Hematopoietic multipotent progenitor cell treated with erythropoietin and hydrocortisone succinate and interleukin-3 and kit ligand, for 8 days (in vitro differentiated cells): ENCODE data around the gene GALNT17.
"Not testable (repeated sequence)": the region's sequence is repeated elsewhere in the genome, so short reads cannot be mapped to it uniquely, and the experiment has no call there.

Experiments used
- DNase-seq: peaks from one replicate; pipeline ENCODE4 v3.0.0-alpha.2; 2015

Gene GALNT17

DNA sequence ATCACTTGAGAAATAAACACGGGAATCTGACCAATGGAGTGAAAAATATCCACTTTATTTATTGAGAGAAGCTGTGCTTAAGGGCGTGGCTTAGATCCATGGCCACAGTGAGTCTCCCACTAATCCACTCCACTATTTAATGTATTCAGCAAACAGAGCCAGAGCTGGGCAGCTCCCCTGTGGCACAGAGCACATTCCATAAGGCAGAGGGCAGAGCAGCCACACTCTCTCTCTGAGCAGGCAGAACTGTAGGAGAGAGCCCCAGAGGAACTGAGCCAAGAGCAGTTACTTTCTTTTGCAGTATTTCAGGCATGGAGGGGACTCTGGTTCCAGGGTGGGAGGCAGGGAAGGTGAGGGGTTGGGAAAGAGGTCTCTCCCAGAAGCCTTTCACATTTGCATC, 106.0 kb downstream of the GALNT17 start:
- DNase-seq = no peak

DNA sequence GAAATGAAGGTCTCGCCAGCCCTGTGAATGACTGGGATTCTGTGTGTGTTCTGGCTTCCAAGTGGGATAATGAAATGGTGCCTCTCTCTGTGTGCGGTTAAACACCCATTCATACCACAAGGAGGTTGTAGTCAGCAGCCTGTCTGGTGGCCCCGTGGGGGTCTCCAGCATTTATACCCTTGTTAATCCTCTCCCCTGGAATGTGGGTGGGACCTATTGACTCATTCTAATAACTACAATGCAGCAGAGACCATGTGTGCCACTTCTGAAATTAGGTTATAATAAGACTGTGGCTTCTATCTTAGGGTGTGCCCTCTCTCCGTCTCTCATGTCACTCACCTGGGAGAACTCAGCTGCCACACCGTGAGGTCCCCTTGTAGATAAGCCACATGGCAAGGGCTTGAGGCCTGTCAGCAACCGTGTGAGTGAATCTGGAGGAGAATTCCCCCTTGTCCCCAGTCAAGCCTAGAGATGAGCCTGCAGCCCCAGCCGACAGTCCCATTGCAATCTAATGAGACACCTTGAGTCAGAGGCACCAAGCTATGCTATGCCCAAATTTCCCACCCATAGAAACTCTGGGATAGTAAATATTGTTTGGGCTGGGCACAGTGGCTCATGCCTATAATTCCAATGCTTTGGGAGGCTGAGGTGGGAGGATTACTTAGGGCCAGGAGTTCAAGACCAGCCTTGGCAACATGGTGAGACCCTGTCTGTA, 106.8 kb downstream of the GALNT17 start:
- DNase-seq = no peak

DNA sequence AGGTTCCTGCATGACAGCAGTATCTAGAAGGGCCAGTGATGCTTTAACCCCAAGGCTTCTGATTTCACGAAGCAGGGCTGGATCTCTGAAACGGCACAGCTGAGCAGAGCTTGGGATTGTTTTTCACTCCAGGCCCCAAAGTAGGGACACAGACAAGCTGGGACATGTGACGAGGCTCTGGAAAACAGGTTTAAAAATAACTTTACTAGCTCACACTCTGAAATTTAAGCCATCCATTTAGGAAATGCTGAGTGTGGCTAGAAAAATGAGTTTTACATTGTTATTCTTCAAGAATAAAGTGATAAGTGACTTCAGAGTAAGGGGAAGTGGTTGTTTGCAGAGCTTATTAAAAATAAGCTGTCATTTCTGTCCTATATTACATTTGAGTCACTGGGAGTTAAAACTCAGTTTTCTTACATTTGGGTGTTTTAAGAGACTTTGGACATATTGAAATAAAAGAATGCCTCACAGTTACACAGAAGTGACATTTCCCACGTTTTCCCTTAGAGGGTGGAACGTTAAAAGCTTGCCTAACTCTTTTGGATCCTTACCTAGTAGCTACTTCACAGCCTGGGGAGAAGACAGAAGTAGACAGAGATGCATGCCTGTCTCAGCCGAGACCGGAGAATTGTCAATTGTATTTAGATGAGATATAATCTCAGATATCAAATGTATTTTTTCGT, 107.8 kb downstream of the GALNT17 start:
- DNase-seq = no peak

DNA sequence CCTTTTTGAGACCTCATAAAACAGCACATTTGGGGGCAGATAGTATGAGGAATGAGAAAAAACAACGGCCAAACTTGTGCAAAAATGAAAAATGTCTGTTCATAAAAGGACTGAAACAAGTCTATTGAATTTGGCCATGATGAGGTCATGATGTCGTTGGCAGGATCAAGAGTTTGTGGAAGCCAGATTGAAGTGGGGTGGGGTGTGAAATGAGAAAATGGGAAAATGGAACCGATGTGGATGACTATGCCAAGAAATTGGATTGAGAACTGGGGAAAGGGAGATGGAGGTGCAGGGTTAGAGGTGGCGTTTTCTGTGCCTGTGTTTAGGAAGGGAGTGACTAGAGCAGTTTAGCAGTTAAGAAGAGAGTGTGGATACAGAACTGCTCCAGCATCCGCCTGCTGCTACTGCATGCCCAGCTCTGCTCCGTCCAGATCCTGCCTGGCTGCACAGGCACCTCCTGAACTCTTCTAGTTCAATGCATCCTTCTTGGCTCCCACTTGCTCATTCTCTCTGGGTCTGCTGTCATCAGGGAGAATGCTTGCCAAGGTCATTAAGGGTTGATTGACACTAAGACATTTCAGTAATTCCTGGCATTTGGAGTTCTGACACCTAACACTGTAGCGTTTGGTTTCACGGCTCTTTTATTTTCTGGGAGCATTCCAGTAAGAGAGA, 111.9 kb downstream of the GALNT17 start:
- no peak for DNase-seq

DNA sequence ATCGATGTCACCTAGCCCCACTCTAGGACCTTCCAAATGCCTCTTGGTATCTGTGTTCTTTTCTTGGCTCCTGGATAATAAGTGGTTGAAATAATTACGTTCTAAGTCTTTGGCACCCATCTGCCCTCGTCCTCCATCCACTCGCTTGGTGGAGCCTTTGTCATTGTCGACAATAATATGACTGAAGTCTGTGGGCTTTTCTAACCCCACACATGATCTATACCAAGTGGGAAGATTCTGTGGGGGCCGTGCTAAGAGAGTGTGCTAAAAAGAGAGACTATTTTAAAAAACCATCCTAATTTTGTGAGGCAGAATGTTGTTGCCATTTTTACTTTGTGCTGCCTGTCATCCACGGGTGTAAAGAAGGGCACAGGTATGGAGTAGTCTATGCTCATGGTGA, 113.1 kb downstream of the GALNT17 start:
- no peak for DNase-seq

DNA sequence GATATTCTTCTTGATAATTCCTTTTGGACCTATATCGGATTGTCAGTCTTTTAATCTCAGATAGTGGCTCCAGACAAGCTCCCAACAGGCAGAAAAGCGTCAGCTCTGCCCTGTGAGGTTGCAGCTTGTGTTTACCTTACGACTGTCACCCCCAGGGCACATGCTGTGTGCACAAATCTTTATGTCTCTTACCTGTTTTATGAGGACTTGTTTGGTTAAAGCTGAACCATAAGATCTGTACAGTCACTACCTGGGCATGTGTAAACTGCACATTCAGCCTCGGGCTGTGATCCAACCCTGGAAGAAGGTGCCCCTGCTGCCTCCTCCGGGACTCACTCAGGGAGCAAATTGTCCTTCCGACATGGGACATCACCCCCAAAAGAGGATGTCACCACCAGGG, 119.8 kb downstream of the GALNT17 start:
- DNase-seq = no peak

DNA sequence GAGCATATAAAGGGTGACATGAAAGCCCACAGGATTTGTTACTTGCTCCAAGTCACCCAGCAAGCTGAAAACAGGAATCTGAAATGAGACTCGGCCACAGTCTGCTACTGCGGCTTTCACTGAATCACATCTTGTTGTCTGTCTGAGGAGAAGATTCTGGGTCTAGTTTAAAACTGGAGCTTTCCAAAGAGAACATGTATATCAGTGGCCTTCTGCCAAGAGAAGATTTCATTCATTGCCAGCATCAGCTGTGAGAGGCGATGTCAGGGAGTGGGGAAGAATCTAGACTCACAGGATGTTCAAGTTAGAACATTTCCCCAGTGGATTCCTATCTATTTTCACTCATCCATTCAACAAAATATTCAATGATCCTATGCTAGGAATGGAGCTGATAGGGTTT, 122.8 kb downstream of the GALNT17 start:
- DNase-seq = no peak

DNA sequence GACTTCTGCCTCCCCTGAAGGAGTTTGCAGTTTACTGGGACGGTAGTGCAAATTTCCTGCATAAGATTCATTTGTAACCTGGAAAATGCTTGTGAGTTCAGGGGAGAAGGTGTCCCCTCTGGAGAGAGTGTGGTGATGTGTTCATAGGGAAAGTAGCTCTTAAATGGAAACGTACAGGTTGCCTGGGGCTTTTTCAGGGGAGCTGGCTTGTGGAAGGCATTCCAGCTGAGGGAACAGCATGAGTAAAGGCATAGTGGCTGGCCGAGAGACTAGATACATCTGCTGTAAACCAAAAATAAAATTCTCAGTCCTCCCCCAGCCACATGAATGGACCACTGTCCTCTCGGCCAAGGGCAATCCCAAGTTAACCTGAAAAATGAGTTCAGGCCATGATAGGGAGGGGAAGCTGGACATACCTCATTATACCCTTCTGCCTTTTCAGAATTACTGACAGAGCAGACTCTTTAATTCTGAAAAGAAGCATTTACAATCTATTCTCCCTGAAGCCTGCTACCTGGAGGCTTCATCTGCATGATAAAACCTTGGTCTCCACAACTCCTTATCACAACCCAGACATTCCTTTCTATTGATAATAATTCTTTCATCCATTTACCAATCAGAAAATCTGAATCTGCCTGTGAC, 123.7 kb downstream of the GALNT17 start:
- no peak for DNase-seq

DNA sequence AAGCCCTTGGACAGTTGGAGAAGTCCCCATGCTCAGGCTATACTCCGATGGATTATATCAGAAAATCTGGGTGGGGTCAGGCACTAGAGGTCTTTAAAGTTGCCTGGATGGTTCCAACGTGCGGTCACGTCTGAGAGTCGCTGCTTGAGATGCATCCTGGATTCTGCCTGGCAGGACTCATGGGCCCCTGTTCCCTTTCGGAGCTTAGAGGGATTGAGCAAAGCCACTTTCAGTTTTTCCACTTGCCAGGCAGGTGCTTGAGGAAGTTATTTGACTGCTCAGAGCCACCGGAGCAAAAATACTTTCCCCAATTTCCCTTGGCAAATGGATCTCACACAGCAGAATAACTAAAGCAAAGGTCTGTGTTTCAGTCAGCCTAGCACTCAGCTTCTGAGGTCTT, 129.1 kb downstream of the GALNT17 start:
- no peak for DNase-seq

DNA sequence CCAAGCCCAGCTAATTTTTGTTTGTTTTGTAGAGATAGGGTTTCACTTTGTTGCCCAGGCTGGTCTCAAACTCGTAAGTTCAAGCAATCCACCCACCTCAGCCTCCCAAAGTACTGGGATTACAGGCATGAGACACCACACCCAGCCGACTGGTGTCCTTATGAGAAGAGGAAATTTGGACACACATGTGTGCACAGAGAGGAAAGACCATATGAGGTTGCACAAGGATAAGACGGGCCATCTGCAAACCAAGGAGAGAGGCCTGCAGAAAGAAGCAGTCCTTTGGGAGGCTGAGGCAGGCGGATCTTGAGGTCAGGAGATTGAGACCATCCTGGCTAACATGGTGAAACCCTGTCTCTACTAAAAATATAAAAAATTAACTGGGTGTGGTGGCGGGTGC, 130.9 kb downstream of the GALNT17 start:
- not testable (repeated sequence) for DNase-seq

DNA sequence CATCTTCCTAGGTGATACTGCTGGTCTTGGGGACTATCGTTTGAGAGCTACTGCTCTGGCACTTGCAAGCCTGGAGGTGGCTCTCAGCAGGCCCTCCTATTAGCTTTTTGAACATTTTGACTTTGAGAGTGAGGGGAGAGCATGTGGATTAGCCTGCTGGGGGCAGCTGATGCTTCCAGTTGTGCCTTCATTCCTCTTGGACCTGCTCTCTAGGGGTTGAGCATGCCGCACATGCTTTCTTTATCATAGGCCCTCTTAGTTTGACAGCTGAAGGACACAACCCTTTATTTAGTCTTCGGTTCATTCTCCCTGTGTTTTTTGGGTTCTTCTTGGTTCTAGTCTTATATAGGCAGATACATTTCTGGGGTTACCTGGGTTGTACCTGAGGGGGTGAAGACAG, 132.1 kb downstream of the GALNT17 start:
- DNase-seq = no peak

DNA sequence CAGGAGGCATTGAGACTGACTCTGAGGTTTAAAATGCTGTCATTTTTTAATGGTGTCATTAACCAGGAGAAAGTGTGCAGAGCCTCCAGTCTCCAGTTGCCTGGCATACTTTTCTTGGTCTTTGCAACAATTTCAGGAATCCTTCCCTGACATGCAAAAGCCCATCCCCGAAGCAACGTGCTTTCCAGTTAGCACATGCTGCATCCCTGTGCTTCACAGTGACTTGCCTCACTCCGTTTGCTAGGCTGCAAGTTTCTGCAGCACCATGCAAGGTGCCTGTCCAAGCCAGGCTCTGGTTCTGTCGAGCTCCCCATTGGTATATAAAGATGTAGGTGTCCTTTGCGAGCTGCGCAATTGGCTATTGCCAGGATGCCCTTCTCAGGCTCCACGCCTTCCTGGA, 135.0 kb downstream of the GALNT17 start:
- DNase-seq = no peak

DNA sequence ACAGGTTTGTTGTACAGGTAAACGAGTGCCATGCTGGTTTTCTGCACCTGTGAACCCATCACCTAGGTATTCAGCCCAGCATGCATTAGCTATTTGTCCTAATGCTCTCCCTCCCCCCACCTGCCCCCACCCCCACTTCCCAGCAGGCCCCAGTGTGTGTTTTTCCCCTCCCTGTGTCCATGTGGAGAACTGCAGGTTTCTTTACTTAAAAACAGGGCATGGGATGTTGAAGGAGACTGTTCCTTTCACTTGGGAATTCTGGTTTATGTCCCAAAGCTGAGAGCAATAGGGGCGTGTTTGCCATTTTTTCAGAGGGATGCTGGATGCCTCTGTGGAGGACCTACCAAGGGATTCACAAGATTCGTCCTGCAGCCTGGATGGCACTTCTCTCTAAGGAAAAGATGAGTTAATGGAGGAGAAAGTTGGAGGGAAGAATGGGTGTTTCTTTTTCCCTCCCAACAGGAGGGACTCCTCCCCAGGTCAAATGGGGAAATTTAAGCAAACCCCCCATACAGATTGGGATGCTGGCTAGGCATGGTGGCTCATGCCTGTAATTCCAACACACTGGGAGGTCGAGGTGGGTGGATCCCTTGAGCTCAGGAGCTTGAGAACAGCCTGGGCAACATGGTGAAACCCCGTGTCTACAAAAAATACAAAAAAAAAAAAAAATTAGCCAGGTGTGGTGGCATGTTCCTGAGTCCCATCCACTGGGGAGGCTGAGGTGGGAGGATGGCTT, 136.0 kb downstream of the GALNT17 start:
- DNase-seq = no peak

DNA sequence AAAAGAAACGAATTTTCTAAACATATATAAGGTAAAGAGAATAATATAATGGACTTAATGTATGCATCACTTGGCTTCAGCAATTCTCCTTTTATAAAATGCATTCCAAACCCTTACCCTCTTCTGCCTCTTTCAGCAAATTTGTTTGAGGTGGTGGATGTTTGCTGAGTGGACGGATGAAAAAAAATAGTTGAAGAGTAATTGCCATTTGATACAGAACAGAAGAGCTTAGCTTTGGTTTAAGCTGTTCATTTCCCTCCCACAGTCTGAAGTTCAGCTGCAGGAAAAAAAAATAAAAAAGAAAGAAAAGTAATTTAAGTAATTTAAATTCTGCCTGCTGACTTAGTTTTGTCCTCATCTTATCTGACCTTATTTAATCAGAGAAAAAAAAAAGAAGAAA, 138.6 kb downstream of the GALNT17 start:
- no peak for DNase-seq

DNA sequence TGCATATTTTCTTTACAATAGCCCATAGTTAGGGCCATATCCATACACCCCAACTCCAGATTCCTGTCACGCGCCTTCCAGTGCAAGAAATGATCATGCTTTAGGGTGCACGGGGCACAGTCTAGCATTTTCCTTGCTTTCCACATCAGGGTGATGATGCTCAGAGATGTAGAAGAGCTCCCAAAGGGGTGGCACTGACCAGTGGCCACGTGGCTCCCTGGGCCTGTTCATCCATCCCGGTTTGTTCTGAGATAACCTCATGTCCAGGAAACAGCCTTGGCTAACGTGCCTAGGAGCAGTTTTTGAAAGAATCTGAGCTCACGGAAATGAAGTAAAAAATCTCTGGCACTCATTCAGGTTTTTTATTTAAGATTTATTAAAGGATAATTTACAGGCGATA, 139.3 kb downstream of the GALNT17 start:
- DNase-seq = no peak

DNA sequence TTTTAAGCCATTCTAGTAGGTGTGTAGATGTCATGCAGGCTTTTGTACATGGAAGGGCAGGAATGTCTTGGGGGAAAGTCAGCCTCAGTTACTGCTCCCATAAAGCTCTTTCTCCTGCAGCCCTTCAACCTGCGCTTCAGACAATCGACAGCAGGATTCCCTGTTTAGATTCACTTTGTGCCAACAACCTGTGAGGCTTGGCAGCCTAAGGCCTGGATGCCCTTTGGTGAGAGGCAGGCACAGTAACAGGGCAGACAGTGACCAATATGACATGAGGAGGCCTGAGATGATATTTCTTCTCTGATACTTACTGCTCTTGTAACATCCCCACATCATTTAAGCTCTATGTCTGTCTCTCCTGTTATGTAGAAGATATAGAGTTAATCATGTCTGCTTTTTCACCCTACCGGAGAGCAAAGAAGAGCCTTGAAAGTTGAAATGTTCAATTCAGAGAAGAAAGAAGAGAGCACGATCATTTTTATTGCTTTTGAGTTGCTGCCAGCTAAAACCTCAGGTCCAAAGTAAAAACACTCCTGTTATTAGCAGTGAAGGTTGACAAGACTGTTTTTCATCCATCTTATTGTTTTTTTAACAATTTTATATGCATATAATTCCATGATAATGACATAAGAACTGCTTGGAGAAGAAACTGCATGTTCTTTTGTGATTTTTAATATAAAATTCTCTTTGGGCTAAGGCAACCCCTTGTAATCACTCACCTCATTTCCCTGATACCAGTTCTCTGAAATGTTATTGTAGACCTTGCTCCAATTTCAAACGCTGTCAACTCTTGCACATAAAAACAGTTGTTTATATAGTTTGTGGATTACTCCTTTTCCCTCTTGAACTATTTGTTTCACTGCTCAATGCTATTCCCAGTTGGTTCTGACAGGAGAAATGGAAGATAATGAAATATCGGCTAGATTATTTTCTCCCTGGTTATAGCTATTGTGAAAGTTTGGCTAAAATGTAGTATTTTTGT, 140.9 kb downstream of the GALNT17 start:
- DNase-seq = no peak

DNA sequence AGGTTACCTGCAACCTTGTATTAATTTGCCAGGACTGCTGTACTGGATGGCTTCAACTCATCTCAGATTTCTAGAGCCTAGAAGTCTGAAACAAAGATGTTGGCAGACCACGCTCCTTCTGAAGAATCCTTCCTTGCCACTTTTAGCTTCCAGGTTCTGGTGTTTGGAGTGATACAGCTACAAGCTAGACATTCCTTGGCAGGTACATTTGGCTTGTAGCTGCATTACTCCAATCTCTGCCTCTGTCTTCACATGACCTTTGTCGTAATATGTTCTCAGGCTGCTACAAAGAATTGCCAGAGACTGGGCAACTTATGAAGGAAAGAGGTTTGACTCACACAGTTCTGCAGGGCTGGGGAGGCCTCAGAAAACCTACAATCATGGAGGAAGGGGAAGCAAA, 146.3 kb downstream of the GALNT17 start:
- DNase-seq = no peak

DNA sequence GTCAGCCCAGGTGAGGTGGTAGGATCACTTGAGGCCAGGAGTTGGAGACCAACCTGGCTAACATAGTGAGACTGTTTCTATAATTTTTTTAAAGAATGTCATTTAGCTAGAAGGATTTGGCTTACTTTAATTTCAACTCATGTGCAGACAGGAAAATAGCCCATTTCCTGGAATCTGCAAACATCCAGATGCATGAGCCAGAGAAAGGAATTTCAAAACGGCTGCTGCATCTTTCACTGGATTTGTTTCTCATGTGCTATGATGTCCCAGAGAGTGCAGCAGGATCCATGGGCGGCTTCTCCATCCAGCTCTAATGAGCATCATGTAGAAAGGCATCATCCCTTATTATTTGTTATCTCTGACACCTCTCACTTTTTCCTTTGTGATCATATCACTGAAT, 149.3 kb downstream of the GALNT17 start:
- DNase-seq = no peak

DNA sequence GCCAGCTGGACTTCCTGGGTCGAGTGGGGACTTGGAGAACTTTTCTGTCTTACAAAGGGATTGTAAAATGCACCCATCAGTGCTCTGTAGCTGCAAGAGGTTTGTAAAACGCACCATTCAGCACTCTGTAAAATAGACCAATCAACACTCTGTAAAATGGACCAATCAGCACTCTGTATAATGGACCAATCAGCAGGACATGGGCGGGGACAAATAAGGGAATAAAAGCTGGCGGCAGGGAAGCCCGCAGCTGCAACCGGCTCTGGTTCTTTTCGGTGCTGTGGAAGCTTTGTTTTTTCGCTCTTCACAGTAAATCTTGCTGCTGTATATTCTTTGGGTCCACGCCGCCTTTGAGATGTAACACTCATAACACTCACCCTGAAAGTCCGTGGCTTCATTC, 151.9 kb downstream of the GALNT17 start:
- DNase-seq = no peak

DNA sequence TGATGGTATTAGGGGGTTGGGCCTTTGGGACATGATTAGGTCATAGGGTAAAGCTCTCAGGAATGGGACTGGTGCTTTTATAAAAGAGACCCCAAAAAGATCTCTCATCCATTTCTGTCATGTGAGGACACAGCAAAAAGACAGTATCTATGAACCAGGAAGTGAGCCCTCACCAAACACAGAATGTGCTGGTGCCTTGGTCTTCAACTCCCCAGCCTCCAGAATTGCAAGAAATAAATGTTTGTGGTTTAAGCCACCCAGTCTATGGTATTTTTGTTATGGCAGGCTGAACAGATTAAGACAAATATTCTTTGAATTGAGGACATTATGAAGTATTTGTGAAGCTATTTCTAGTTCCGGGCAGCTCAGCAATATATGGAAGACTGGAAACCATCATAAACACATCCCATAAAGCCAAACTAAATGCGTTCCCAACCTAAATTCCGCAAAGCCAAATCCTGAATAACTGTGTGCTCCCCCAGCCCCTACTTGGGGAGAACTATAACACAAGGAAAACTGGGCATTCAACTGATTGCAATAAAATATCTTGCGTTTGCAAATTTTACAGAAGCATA, 153.7 kb downstream of the GALNT17 start:
- DNase-seq = no peak

DNA sequence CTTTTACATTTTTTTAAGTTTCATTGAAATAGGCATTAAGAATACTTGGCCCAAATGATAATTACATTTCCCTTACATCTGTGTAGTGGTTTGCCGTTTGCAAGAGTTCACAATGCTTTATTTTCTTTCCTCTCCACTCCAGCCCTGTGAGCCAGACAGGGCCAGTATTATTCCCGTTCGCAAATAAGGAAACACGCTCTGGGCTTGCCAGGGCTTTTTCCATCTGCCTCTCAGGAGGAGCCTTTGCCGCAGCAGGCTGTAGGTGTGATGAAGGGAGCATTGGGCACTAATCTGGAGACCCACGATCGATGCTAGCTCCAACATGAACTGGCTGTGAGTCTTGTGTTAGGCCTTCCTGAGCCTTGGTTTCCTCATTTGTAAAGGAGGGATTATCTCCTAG, 154.4 kb downstream of the GALNT17 start:
- DNase-seq = no peak
